Stimulated activated CD4-positive, alpha-beta T cell treated with anti-CD3 and anti-CD28 coated beads, Interleukin-4, amount 100 ng/mL, for 48 hours (primary cell): ENCODE data around the gene TMEM178B.

ENCODE experiments used
- DNase-seq, 2 donors: peaks; one replicate each; pipeline ENCODE4 v3.0.0-alpha.2; 2020; ENCODE audit warnings: low read depth in 2 of 2

Gene TMEM178B

DNA sequence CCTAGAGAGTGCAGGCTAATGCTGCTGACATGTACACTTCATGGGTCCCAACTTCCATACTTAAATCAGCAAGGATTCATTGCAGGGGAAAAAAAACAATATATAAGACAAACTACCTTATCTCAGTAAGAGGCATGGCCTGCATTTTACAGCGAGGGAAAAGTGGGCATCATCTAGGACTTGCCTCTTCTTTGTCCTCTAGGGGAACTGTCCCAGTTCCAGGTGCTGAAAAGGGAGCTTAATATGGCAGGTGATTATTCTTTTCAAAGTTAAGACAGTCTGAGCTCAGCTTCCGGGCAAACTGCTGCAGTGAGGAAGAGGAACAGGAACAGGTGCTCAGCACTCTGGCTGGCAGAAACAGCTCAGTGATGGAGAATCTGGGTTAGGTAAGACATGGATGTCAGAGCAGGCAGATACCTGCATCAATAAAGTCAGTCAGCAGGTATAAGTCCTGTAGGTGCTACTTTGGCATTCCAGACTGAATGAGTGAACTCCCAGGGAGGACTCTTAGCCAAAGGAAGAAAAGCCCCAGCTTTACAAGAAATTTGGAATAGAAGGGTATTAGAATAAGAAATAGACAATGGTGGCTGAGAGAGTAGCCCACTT lies 147.2 kb downstream of the TMEM178B start:
- no peak for DNase-seq

DNA sequence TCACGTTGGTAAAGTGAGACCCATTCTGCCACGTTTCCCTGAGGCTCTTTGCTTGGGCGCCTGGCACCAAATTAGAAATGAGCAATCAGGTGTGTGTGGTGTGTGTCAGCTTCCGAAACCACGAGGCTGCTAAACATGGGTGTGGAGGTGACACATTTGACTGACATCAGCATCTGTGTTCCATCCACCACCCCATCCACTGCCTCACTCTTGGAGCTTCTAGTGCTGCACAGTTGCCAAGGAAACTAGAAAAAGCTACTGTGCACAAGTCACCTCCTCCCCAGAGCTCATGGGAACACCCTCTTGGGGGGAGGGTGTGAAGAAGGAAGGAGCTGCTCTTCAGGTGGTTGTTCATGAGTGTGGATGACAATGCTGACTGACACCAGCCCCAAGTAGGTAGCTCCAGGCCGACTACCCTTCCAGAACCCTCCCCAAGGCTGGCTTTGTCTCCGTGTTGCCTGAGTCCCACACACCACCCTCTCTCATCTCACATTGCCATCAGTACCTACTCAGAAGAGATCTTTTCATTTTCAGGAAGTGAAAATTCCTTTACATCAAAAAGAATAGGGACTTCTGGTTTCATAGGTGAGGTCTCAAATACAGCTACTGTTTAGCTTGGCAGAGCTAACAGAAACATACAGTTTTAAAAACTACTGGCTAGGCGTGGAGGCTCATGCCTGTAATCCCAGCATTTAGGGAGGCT lies 152.2 kb downstream of the TMEM178B start:
- no peak for DNase-seq

GRCh38 chr7:141227454-141227853 lies 153.6 kb downstream of the TMEM178B start:
- DNase-seq = no peak

DNA sequence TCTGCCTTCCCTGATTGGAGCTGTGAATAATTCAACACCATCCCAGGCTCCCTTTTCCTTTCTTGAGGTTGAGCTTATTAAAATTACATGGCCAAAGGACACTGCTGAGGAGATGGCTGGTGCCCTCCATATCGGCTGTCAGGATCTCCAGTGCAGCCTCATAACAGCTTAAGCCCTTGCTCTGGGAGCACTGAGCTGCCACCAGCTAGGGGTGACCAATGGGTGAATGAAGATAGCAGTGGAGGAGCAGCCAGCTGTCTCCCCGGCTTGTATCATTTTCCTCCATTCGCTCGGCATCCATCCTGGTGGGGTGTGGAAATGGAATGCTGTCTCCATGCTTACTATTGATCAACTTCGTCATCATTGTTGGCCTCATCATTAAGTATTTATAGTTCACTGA lies 154.6 kb downstream of the TMEM178B start:
- DNase-seq = no peak

DNA sequence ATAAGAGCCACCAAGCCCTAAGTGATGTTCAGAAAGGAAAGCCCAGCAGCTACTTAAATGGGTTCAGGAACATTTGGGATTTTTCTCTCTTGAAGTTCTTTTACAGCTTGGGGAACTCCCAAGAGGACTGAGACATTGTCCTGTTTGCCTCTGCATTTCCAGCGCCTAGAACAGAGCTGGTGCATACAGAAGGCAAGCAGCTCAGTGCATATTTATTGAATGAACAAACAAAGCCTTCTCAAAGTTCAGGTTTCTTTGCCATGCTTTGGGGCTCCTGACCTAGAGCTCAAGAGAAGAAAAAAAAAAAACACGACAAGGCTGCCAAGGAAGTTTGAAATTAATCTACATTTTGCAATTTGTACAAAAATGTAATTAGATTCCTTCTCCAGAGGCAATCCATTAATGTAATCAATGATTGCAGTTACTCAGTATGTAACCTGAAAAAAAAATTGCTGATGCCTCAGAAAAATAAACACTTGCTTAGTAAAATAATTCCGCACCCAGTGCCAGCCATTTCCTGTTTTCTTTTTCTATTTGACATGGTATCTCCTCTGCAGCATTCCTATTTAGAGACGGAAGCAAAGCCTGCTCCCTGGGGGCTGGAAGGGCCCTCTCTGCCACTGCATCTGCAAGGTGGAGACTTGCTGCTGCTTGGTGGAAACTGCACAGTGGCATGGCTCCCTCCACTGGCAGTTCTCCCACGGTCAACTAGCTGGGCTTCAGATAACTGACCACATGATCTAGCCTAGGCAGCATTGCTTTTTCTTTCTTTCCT lies 157.3 kb downstream of the TMEM178B start:
- no peak for DNase-seq

- DNase-seq = no peak
Observed at GRCh38 chr7:141232286-141233051, 158.6 kb downstream of the TMEM178B start.

DNA sequence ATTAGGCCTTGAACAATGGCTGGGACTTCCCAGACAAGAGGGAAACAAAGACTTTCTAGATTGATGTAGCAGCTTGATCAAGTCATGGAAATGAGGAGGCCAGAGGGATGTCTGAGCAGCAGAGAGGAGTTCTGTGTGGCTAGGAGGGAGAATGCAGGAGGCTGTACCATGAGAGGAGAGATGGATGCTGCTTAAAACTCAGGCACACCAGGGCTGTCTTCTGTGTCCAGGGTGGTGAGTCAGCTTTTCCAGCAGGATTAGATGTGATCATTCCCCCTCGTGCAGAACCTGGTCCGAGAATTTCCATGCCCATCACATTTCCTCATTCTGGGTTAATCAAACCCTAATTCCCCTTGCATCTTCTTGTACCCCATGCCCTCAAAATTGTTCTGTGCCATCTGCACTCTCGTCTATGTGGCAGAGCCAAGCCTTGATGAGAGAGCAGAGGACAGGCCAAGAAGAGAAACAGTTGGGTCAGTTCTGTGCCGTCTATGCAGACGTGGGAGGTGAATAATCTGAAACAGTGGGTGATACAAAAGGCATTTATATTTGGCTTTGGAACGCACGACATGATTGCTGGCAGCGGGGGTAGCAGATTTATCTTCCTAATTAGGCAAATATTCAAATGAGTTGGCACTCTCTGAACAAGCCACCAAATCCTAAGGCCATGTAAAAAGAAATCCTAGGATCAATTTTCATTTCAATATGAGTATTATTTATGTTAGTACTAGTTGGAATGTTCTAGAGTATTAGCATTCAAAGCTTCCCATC lies 160.7 kb downstream of the TMEM178B start:
- no peak for DNase-seq

DNA sequence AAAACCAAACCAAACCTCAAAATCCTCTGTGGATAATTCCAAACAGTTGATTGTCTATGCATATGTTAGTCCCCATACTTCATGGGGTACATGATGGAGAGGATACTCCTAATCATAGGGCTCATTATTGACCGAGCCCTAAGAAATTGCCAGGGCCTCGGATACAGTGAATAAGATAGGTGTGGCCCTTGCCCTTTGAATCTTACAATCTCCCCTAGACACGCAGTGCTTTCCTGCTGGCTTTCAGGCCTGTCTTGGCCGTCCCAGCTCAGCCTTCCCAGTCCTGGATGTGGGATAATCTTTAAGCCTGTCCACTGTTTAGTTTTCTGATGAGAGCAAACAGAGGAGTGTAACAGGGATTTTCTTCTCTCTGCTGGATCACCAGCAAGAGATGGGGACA lies 161.8 kb downstream of the TMEM178B start:
- no peak for DNase-seq

DNA sequence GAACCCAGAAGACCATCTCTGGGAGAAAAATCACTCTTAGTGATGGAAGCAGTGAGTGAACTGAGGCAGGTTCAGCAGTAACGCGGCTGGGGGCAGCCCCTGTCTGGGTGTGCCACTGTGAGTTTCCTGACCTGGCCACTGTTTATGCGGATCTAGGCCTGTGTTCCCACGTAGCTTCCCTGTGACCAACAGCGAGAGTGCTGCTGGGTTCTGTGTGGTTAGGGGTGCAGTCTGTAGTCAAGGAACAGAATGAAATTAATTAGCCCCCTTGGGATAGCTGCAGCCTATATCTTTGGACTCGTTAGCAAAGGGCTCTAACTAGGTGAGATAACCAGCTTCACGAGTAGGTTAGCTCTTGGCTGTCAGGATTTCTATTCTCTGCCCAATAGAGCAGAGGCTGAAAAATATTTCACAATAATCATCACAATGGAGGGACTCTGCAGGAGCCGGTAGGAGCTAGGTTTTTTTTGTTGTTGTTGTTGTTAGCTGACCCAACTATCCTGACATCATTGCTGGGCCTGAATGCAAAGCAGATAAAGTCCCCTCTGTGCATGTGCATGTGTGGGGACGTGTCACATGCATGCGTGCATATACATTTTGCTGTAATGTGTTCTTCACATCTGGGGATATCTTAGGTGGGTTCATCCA lies 164.9 kb downstream of the TMEM178B start:
- no peak for DNase-seq

GRCh38 chr7:141239661-141240060 lies 165.8 kb downstream of the TMEM178B start:
- DNase-seq = no peak

DNA sequence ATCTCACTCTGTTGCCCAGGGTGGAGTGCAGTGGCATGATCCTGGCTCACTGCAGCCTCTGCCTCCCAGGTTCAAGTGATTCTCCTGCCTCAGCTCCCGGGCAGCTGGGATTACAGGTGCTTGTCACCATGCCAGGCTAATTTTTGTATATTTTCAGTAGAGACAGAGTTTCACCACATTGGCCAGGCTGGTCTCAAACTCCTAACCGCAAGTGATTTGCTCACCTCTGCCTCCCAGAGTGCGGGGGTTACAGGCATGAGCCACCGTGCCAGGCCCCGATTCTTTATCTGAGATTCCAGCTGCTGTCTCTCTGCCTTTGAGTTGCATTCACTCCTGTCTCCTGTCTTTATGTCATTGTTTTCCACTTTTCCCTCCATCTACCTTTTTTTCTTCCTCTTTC lies 168.7 kb downstream of the TMEM178B start:
- DNase-seq = no peak

- no peak for DNase-seq
Observed at GRCh38 chr7:141243368-141243767, 169.5 kb downstream of the TMEM178B start.

- DNase-seq = no peak
Observed at GRCh38 chr7:141244435-141244834, 170.6 kb downstream of the TMEM178B start.

GRCh38 chr7:141246426-141246825 lies 172.6 kb downstream of the TMEM178B start:
- DNase-seq = no peak

GRCh38 chr7:141251180-141251579 lies 177.3 kb downstream of the TMEM178B start:
- no peak for DNase-seq

DNA sequence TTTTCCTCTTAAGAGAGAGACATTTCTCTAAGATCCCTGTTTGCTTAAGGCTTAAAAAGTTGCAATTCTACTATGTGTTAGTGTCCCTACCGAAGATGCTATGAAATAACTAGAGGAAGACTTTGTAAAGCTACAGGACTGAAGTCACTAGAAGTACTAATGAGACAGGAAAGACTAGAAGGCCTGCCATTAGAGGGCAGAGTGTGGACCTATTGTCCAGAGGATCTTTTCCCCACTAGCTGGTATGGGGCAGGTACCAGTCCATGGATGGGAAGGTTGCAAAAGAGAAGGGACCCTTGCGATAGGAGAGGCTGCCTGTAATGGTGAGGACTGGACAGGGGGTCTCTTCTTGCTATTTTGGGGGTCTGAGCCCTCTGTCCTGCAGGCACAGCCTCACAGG lies 178.1 kb downstream of the TMEM178B start:
- no peak for DNase-seq

- no peak for DNase-seq
Observed at GRCh38 chr7:141257597-141257996, 183.7 kb downstream of the TMEM178B start.

DNA sequence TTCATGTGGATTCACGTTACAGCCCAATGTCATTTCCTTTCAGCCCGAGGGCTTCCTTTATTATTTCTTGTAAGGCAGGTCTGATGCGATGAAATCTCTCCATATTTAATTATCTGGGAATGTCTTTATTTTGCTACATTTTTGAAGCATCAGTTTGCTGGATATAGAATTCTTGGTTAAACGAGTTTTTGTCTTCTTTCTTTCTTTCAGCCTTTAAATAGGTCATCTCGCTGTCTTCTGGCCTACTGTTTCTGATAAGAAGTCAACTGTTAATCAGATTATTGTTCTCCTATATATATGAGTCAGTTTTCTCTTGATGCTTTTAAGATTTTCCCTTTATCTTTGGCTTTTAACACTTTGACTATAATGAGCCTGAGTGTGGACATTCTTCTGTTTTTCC lies 184.7 kb downstream of the TMEM178B start:
- no peak for DNase-seq

DNA sequence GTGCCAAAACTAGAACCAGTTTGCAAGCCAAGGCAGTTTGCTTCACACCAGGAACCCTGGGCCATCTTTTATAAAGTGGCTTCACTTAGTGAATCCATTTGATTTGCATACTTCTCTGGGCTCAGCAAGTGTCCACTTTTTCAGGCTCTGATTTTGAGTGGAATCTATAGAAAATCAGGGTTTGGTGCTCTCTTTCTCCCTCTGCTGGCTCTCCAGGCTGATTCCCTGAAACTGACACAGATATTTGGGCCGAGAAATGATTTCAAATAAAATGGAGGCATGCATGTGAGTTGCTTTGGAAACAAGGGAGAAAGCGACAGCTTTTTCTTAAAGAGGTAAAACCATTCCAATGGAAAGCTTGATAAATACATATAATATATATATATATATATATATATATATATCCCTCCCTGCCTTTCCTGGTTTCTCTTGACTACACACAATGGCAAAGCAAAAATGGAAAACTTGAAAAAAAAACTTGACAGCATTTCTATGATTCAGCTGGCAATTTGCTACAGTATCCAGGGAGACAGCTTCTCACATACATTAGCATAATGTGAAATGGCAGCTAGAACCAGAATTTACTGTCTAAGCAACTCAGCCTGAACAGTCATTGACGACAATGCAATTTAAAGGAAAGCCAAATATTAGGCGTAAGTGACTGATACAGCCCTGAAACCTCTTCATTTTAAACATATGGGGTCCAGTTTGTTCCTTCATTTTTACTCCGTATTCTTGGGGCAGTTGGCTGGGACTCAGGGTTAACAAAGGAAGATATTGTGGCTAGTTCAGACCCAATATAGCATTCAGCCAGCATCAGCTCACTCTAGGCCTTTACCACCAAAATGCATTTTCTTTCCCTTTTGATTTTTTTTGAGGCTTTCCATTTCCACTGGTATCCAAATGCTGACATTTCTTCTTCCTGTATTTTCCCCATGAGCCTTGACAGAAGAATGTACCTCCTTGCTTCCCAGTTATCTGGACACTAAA lies 188.5 kb downstream of the TMEM178B start:
- DNase-seq = no peak

DNA sequence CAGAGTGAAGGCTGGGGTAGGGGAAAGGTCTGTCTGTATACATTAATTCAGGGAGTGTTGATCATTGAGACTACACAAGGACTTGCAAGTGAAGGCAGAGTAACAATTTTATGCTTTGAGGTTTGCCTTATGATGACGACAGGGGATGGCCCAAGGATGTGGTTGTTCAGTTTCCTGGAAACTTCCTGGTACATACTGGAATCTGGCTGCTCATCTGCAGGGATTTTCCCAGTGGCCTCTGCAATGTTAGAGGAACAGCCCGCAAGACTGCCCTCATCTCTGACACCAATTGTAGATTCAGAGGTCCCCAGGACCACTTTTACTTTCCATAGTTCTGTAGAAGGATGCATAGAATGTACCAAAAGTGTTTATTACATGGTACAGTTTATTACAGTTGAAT lies 189.6 kb downstream of the TMEM178B start:
- DNase-seq = no peak
